ENCODE measurements around the gene CMTM7. TPM values are rescaled to one million over a fixed set of nuclear protein-coding genes. Genes with fewer than 3 reads are reported as not detected.
"Not testable (repeated sequence)": the region's sequence is repeated elsewhere in the genome, so short reads cannot be mapped to it uniquely, and the experiment has no call there.

The CMTM7 gene
- polyA plus RNA-seq, 3 donors, result 45.8 to 54.2 (median 49.1) TPM

DNA sequence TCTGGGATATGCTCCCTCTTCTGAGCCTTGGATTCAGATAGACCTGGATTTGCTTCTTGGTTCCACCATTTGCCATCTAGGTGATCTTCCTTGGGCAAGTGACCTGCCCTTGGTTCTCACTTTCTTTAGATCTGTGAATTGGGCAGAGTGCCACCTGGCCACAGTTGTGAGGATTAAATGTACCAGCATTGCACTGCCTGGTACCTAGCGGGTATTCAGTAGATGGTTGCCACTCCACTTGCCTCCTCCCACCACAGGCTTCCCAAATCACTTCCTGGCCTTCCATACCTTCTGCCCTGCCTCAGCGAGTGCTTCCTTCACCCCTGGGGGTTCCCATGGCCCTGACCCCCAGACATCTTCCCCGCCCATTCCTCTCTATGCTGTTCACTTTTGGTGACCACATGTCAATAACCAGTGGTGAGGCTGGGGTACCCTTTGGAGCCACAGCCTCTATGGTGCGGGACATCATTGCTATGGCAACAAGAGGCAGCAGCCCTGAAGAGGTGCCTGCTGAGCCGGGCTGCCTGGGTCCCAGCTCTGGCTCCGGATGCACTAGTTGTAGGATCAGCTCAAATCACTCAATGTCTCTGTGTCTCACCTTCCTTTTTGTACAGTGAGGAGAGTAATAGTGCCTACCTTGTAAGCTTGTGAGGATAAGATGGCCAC is 40.5 kb downstream of the CMTM7 start:
- DNase-seq, result no peak

DNA sequence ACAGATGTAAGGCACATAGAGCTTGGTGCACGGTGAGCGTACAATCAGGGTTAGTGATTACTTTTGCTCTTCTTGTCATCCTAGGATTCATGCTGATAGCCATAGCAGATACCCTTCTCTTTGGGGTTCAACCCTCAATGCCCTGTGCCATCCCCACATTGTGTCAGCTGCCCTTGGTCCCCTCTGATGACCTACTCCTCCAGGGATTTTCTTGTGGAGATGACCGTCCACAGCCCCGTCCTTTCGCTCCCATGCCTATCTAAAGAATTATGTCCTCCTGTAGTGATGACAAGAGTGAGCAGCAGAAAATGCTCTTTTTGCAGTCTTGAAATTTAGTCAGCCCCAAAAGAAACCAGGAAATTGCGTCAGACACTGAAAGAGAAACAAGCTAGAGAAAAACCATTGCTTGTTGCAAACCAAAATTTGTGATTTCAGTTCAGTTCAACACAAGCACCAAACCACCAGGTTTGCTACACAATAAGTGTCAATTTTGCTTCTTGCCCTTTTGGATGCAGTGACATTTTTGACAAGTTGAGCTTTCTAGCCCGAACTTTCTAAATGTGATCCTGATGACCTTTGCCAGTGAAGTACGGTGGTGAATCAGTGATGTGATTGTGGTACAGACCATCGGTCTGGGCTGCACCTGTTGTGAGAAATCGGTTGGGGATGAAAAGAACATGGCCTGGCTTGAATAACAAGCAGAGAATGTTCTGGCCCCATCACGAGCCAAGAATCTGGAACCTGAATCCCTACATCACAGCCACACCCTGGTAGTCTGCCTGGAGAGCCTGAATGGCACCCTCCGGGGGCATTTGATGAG is 41.3 kb downstream of the CMTM7 start:
- DNase-seq, result no peak

GRCh38 chr3:32434206-32434605 is 42.6 kb downstream of the CMTM7 start:
- no peak for DNase-seq

DNA sequence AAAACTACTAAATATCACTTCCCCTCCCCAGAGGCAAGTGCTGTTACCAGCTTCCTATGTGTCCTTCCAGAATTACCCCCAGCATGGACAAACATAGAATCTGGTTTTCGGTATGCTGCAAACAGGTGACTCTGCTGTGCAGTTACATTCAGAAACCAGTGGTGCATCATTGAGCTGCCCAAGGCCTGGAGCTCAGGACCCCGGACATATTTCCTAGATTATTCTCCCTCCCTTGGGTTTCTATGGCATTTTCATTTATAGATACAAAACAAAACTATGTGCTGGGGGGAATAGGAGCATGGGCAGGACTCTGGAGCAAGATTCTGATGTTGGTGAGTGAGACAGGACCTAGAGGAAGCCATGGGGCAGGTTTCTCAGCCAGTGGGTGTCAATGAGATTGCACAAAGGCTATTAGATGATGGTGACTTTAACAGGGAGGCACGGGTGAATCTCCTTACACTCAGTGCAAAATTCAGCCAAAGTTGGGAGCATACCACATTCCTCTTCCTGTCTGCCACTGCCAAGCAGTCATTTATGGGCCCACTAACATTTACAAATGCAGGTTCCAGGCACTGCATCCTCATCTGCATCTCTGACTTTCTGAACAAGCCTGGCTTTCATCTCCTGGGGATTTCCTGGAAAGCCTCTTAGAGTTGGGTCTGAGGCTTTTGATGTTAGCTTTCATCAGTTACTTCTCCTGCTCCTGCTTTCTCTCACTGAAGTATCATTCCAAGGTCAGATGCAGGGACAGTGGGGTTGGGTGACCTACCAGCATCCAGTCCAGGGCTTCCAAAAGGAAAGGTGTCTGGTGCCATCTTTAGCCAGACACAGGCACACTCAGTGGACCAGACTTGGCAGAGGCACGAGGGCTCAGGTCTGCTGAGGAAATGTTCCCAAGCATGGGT is 44.5 kb downstream of the CMTM7 start:
- DNase-seq, result no peak

GRCh38 chr3:32436816-32437189 is 45.1 kb downstream of the CMTM7 start:
- no peak for DNase-seq

- no peak for DNase-seq
These were observed 46.2 kb downstream of the CMTM7 start for GRCh38 chr3:32437896-32438295.

- DNase-seq, result peak; percentile 34
These were observed 47.1 kb downstream of the CMTM7 start for GRCh38 chr3:32438596-32439344.

DNA sequence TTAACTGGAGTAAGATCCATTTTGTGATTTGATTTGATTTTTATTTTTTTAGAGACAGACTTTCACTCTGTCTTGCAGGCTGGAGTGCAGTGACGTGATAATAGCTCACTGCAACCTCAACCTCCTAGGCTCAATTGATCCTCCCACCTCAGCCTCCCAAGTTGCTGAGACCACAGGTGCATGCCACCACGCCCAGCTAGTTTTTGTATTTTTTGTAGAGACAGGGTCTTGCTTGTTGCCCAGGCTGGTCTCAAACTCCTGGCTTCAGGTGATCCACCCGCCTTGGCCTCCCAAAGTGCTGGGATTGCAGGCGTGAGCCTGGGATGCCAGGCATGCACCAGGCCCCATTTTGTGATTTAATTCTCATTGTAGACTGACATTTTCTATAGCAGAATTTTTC is 47.8 kb downstream of the CMTM7 start:
- not testable (repeated sequence) for DNase-seq

- DNase-seq, result peak; percentile 48
These were observed 49.1 kb downstream of the CMTM7 start for GRCh38 chr3:32440611-32441350.

DNA sequence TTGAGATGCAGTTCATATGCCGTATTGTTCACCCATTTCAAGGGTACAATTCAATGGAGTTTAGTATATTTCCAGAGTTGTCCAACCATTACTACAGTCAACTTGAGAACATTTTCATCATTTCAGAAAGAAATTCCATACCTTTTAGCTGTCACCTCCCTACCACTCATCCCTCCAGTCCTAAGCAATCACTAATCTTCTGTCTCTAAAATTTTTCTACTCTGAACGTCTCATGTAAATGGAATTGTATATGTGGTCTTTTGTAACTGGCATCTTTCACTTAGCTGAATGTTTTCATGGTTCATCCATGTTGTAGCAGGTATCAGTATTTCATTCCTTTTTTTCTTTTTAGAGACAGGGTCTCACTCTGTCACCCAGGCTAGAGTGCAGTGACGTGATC is 51.1 kb downstream of the CMTM7 start:
- no peak for DNase-seq

DNA sequence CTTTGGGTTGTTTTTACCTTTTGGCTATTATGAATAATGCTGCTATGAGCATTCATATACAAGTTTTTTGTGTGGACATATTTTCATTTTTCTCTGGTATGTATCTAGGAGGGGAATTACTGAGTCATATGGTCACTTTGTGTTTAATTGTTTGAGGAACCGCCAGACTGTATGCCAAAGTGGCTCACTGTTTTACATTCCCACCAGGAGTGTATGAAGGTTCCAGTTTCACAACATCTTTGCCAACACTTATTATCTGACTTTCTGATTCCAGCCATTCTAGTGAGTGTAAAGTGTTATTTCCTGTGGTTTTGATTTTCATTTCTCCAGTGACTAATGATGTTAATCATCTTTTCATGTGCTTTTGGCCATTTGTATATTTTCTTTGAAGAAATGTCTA is 51.8 kb downstream of the CMTM7 start:
- DNase-seq, result no peak

DNA sequence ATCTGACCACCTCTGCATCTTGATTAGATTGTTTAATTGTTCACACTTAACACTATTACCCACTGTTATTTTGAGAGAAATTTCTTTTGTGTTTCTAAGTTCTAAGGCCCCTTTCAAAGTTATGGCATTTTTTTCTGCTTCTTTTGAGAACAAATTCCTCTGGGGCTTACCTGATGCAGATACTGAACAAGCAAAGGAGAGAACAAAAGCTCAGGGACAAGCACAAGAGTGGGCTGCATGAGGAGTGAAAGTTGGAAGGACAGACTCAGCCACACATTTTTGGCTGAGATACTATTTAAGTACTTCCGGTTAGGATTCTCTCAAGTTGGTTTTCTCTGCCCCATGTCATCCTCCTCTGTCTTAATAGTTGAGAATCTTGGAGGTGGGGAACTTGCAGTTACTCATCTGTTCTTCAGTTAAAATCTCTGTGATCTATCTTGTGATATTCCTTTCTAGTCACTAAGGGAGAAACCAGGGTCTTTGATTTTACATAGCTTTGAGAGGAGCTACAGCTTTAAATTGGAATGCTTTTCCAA is 56.3 kb downstream of the CMTM7 start:
- DNase-seq, result no peak

DNA sequence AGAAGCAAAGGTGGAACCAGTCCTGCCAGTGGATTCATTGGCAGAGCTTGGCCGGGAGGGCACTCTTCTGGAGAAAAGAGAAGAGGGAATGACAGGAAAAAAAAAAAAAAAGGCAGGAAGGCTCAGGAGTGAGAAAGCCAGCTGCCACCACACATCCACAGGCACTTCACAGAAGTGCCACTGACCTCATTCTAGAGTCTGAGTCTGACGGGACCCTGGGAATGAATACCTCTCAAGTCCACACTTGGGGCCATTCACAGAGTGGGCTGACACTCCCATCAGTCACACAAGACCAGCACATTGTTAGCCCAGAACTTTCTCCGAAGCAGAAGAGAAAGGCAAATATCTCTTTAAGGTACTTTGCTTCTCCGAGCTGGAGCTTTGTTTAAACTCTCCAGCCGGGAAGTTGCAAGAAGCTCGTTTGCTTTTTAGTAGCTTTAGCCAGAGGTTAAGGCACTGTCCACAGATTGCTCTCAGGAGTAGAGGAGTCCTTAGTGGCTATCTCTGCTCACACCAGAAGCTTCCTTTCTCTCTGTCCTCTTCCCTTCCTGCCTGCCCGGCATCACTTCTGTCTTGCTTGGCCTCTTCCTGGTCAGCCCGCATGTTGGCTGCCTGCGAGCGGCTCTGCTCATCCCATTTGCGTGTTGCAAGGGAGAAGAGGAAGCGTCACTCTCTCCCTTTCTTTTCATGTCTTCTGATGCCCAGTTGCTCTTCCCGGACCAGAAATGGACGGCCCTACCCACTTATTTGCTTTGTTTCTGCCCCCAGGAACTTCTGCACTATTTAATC is 57.2 kb downstream of the CMTM7 start:
- DNase-seq, result no peak

- DNase-seq, result no peak
These were observed 58.0 kb downstream of the CMTM7 start for GRCh38 chr3:32449691-32450090.

DNA sequence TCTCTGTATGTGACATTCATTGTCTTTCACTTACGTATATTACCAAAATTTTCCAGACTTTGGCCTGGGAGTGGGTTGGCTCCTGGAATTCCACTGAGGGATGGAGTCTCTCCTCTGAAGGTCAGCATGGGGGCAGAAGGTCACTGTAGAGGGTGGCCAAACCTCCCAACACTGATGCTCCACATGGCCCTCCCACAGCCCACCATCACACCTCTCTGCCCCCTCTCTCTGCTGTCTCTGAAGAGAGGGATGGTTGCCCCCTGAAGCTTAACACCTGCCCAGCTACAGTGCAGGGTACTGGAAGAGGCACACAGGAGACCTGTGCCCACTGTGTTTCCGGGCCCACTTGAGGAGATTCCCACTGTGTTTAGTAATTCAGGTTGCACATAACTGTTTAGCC is 58.8 kb downstream of the CMTM7 start:
- no peak for DNase-seq

- DNase-seq, result no peak
These were observed 59.5 kb downstream of the CMTM7 start for GRCh38 chr3:32450992-32451659.

- no peak for DNase-seq
These were observed 60.4 kb downstream of the CMTM7 start for GRCh38 chr3:32452009-32452408.

DNA sequence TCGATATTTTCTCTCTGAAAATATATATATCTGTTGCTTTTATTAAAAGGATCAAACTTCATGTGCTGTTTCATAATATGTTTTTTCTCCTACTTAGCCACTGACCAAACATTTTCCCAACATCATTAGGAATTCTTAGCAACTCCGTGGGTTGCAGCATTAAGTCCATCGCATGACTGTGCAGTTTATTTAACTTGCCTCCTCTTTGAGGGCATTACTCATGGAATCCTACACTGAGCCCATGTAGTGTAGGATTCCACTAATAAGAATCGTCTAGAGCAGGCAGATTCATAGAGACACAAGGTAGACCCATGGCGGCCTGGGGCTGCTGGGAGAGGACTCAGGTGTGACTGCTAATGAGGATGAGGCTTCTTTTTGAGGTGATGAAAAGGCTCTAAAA is 61.7 kb downstream of the CMTM7 start:
- no peak for DNase-seq

DNA sequence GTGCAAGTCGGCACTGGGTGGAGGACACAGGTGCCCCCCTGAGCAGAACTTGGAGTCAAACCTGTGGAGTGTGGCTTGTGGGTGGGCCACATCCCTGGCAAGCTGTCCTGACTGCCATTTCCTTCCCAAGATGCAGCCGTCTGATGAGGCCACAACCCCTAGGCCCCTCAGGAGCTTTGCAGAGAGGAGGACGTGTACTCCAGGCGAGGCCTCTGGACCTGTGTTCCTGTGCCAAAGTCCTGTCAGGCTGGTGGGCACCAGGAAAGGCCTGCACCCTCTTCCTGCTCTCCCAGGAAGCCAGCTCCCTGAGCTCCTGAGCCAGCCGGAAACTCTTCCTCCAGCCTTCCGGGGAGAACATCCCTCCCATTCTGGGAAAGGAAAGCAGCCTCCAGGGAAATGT is 62.5 kb downstream of the CMTM7 start:
- no peak for DNase-seq

Measured in renal pelvis (tissue), 4 donors.